ENCODE measurements around the gene SMG1.
"Not testable (repeated sequence)": the region's sequence is repeated elsewhere in the genome, so short reads cannot be mapped to it uniquely, and the experiment has no call there.

The SMG1 gene

DNA sequence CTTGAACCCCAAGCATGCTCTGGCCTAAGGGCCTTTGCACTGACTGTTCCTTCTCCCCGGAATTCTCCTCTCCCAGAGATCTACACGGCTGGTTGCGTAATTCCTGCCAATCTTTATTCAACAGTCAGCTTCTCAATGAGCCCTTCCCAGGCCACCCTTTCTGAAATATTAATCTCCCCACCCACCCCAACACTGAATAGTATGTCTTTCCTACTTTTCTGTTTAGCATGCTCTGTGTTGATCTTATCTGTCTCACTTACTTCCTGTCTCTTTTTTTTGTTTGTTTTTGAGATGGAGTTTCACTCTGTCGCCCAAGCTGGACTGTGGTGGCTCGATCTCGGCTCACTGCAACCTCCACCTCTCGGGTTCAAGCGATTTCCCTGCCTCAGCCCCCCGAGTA lies 169.6 kb downstream of the SMG1 start:
- not testable (repeated sequence) for DNase-seq

Data from NCI-H69 (cell line).